Adipose tissue (tissue), 3 donors: Measurements from ENCODE around the gene DAB1. TPM values are rescaled to one million over a fixed set of nuclear protein-coding genes. Genes with fewer than 3 reads are reported as not detected.

ENCODE experiments used
- H3K27ac ChIP-seq: one replicate; pipeline ENCODE4 v1.5.1; 2013; ENCODE audit warnings: low read depth, low read length
- WGBS, 3 donors: extraction: QIAGEN DNeasy Blood & Tissue Kit; methylation state at CpG; one replicate each; pipeline ENCODE4 v1.1.7; 2013; 5-methylcytosine and 5-hydroxymethylcytosine counted together
- polyA plus RNA-seq, 3 donors: library from polyadenylated mRNA; stranded (reverse); fragments of 200-250 nt; gene quantifications; one replicate each; pipeline ENCODE4 v1.2.3, GENCODE V29; 2013
- donor health status: healthy with polysubstance abuse.
- donor health status: Bipolar disorder and iron deficiency.
- donor health status: healthy.

DAB1 gene
- polyA plus RNA-seq, 3 donors = 0.11 to 0.25 (median 0.15) TPM

GRCh38 chr1:57010511-57010910 is 413.3 kb downstream of the DAB1 start:
- H3K27ac ChIP-seq = no peak overlapping the region
- WGBS, 3 donors = 85 to 91% (median 91%) methylated on average over 4 of the region's 4 CpGs

GRCh38 chr1:57007948-57008347 is 415.9 kb downstream of the DAB1 start:
- WGBS, 3 donors = 45 to 67% (median 50%) methylated on average over 2 of the region's 2 CpGs
- no peak overlapping the region for H3K27ac ChIP-seq

- 41 to 74% (median 70%) methylated on average over 2 of the region's 2 CpGs for WGBS, 3 donors
- H3K27ac ChIP-seq = no peak overlapping the region
Measured at GRCh38 chr1:57007472-57007871, 416.4 kb downstream of the DAB1 start.

- 50 to 55% (median 51%) methylated on average over 4 of the region's 4 CpGs for whole genome bisulfite sequencing, 3 donors
Measured at GRCh38 chr1:57003398-57004139, 420.3 kb downstream of the DAB1 start.

GRCh38 chr1:56995414-56996100 is 428.3 kb downstream of the DAB1 start:
- WGBS, 3 donors = 73 to 88% (median 80%) methylated on average over 4 of the region's 4 CpGs
- no peak overlapping the region for H3K27ac ChIP-seq

More at GRCh38 chr1:57003398-57004139, 420.3 kb downstream of the DAB1 start:
- H3K27ac ChIP-seq = no peak overlapping the region

GRCh38 chr1:56993475-56993874 is 430.4 kb downstream of the DAB1 start:
- H3K27ac ChIP-seq = no peak overlapping the region
- 96 to 98% (median 96%) methylated on average over 5 of the region's 5 CpGs for WGBS, 3 donors

GRCh38 chr1:56992318-56993125 is 431.3 kb downstream of the DAB1 start:
- H3K27ac ChIP-seq = no peak overlapping the region
- 69 to 81% (median 69%) methylated on average over 15 of the region's 15 CpGs for WGBS, 3 donors

GRCh38 chr1:56991576-56991975 is 432.3 kb downstream of the DAB1 start:
- 73 to 82% (median 81%) methylated on average over 3 of the region's 3 CpGs for WGBS, 3 donors
- no peak overlapping the region for H3K27ac ChIP-seq

GRCh38 chr1:56986397-56986796 is 437.5 kb downstream of the DAB1 start:
- H3K27ac ChIP-seq = no peak overlapping the region
- 70 to 79% (median 73%) methylated on average over 2 of the region's 2 CpGs for WGBS, 3 donors

GRCh38 chr1:56985857-56986256 is 438.0 kb downstream of the DAB1 start:
- 94 to 95% (median 94%) methylated on average over 2 of the region's 2 CpGs for WGBS, 3 donors

GRCh38 chr1:56983484-56983883 is 440.4 kb downstream of the DAB1 start:
- 68 to 80% (median 72%) methylated on average over 6 of the region's 6 CpGs for WGBS, 3 donors
- H3K27ac ChIP-seq = no peak overlapping the region

More at GRCh38 chr1:56985857-56986256, 438.0 kb downstream of the DAB1 start:
- H3K27ac ChIP-seq = no peak overlapping the region

- 34 to 63% (median 40%) methylated on average over 4 of the region's 4 CpGs for WGBS, 3 donors
- no peak overlapping the region for H3K27ac ChIP-seq
Measured at GRCh38 chr1:56979986-56980755, 443.7 kb downstream of the DAB1 start.

- 20 to 85% (median 82%) methylated on average over 5 of the region's 5 CpGs for WGBS, 3 donors
- no peak overlapping the region for H3K27ac ChIP-seq
Measured at GRCh38 chr1:56978819-56979218, 445.0 kb downstream of the DAB1 start.

GRCh38 chr1:56977910-56978309 is 445.9 kb downstream of the DAB1 start:
- WGBS, 3 donors = 74 to 91% (median 74%) methylated on average over 4 of the region's 4 CpGs
- H3K27ac ChIP-seq = no peak overlapping the region

GRCh38 chr1:56975446-56975845 is 448.4 kb downstream of the DAB1 start:
- WGBS, 3 donors = 58 to 86% (median 62%) methylated on average over 4 of the region's 4 CpGs
- no peak overlapping the region for H3K27ac ChIP-seq

- H3K27ac ChIP-seq = no peak overlapping the region
- WGBS, 3 donors = 58 to 82% (median 67%) methylated on average over 5 of the region's 5 CpGs
Measured at GRCh38 chr1:56973923-56974742, 449.7 kb downstream of the DAB1 start.

GRCh38 chr1:56972976-56973375 is 450.9 kb downstream of the DAB1 start:
- no peak overlapping the region for H3K27ac ChIP-seq
- 59 to 88% (median 62%) methylated on average over 1 of the region's 1 CpG for WGBS, 3 donors
